ENCODE measurements around the gene ARSA.

- no peak for TF ChIP-seq EP300 (IDR thresholded peaks at IDR 0.05)
- TF ChIP-seq, protein P1, sequence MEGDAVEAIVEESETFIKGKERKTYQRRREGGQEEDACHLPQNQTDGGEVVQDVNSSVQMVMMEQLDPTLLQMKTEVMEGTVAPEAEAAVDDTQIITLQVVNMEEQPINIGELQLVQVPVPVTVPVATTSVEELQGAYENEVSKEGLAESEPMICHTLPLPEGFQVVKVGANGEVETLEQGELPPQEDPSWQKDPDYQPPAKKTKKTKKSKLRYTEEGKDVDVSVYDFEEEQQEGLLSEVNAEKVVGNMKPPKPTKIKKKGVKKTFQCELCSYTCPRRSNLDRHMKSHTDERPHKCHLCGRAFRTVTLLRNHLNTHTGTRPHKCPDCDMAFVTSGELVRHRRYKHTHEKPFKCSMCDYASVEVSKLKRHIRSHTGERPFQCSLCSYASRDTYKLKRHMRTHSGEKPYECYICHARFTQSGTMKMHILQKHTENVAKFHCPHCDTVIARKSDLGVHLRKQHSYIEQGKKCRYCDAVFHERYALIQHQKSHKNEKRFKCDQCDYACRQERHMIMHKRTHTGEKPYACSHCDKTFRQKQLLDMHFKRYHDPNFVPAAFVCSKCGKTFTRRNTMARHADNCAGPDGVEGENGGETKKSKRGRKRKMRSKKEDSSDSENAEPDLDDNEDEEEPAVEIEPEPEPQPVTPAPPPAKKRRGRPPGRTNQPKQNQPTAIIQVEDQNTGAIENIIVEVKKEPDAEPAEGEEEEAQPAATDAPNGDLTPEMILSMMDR (IDR thresholded peaks at IDR 0.05): no peak
- no peak for TF ChIP-seq POLR2A (IDR thresholded peaks at IDR 0.05)
- no peak for TF ChIP-seq POLR2AphosphoS5 (IDR thresholded peaks at IDR 0.05)
Observed at GRCh38 chr22:50612528-50613221, 15.3 kb downstream of the ARSA start.

Data from upper lobe of left lung (tissue), 4 donors.